NT2/D1 (cell line): ENCODE measurements around the gene PDE4B.

ENCODE experiments used
- SUZ12 ChIP-seq: IDR thresholded peaks from 2 replicates; pipeline ENCODE4 v1.6.1; 2011; ENCODE audit not compliant: insufficient read length, insufficient read depth; ENCODE audit errors: extremely low read depth
- ZNF274 ChIP-seq: IDR thresholded peaks from 2 replicates; pipeline ENCODE4 v1.6.1; 2011; ENCODE audit warnings: mild to moderate bottlenecking, low read depth, low read length

GRCh38 chr1:66374148-66374547 is 581.5 kb downstream of the PDE4B start:
- TF ChIP-seq SUZ12 (no peak), ZNF274 (no peak)
